Measurements from ENCODE around the gene TNC. TPM values are rescaled to one million over a fixed set of nuclear protein-coding genes. Genes with fewer than 3 reads are reported as not detected.

The TNC gene
- total RNA-seq, 1 donor from 2014 or later = 137 TPM

DNA sequence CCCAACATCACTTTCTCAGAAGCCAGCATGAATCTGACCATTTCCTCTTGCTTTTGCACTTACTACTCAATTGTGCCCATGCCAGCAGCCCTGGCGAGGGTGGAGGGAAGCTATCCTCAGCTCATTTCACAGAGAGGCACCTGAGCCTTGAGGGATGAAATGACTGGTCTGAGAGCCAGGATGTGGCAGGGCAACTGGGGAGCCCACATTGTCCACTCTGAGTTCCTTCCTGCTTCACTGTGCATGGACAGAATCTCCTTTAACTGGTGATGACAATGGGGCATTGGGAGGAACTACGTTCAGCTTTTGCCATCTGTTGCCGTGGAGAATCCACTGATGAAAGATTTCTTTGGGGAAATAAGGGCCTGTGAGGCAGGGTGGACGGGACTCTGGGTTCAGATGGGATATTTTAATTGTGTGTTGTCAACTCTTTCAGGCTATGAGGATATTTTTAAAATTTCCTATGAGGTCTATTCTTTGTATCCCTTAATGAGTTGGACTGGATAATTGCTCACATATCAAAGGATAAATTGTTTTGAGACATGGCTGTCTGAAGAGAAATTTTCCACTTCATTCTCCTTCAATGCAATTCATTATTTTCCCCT is 78.3 kb downstream of the TNC start:
- no peak overlapping the region for H3K4me3 ChIP-seq
- TF ChIP-seq, protein P1, sequence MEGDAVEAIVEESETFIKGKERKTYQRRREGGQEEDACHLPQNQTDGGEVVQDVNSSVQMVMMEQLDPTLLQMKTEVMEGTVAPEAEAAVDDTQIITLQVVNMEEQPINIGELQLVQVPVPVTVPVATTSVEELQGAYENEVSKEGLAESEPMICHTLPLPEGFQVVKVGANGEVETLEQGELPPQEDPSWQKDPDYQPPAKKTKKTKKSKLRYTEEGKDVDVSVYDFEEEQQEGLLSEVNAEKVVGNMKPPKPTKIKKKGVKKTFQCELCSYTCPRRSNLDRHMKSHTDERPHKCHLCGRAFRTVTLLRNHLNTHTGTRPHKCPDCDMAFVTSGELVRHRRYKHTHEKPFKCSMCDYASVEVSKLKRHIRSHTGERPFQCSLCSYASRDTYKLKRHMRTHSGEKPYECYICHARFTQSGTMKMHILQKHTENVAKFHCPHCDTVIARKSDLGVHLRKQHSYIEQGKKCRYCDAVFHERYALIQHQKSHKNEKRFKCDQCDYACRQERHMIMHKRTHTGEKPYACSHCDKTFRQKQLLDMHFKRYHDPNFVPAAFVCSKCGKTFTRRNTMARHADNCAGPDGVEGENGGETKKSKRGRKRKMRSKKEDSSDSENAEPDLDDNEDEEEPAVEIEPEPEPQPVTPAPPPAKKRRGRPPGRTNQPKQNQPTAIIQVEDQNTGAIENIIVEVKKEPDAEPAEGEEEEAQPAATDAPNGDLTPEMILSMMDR (IDR thresholded peaks at IDR 0.05) = no peak
- intact Hi-C loops (cut with DNase I) = loop anchor here (5.0 kb wide), 1 partner anchor 78 kb away; the partner anchor contains the start of gene TNC
- peak overlapping the region; percentile 91 to 93 for H3K27ac ChIP-seq
- no peaks in the 10 kb centered on the region for H3K27me3 ChIP-seq
- DNase-seq (ENCODE audit: low spot score in 2 of 2) = no peak
- peaks cover 22 to 51% of the 10 kb centered on the region in 2 donors for H3K4me1 ChIP-seq
- no peaks in the 10 kb centered on the region for H3K9me3 ChIP-seq
- no peaks in the 10 kb centered on the region for H3K36me3 ChIP-seq

- peak overlapping the region; percentile 91 to 93 for H3K27ac ChIP-seq
- H3K4me1 ChIP-seq = peaks cover 17 to 45% of the 10 kb centered on the region in 2 donors
- H3K36me3 ChIP-seq = no peaks in the 10 kb centered on the region
- intact Hi-C loops (cut with DNase I) = no loop called here
- H3K4me3 ChIP-seq = no peak overlapping the region
- DNase-seq (ENCODE audit: low spot score in 2 of 2) = no peak
- no peaks in the 10 kb centered on the region for H3K27me3 ChIP-seq
- TF ChIP-seq, protein P1 (IDR thresholded peaks at IDR 0.05) = no peak
- H3K9me3 ChIP-seq = no peaks in the 10 kb centered on the region
Measured at GRCh38 chr9:115038178-115038577, 79.8 kb downstream of the TNC start.

- no peak for DNase-seq (ENCODE audit: low spot score in 2 of 2)
- Histone ChIP-seq H3K36me3 (no peaks in the 10 kb centered on the region), H3K4me1 (peaks cover 16 to 37% of the 10 kb centered on the region in 2 donors), H3K4me3 (no peak overlapping the region), H3K9me3 (no peaks in the 10 kb centered on the region), H3K27me3 (no peaks in the 10 kb centered on the region), H3K27ac (peak overlapping the region; percentile 91 to 93)
- TF ChIP-seq, protein P1 (IDR thresholded peaks at IDR 0.05) = no peak
- intact Hi-C loops (cut with DNase I) = loop anchor here (2.0 kb wide), 2 partner anchors 26 to 110 kb away; no protein-coding TSS in a partner anchor
Measured at GRCh38 chr9:115036691-115037090, 81.3 kb downstream of the TNC start.

GRCh38 chr9:115035841-115036612 is 81.9 kb downstream of the TNC start:
- no peaks in the 10 kb centered on the region for H3K9me3 ChIP-seq
- peak in 1 of 2 donors; percentile 76 for DNase-seq (ENCODE audit: low spot score in 2 of 2)
- no peaks in the 10 kb centered on the region for H3K27me3 ChIP-seq
- no peaks in the 10 kb centered on the region for H3K36me3 ChIP-seq
- peaks cover 16 to 34% of the 10 kb centered on the region in 2 donors for H3K4me1 ChIP-seq
- TF ChIP-seq, protein P1 (IDR thresholded peaks at IDR 0.05) = no peak
- peak overlapping the region; percentile 91 to 93 for H3K27ac ChIP-seq
- intact Hi-C loops (cut with DNase I) = loop anchor here (2.0 kb wide), 2 partner anchors 27 to 111 kb away; no protein-coding TSS in a partner anchor
- no peak overlapping the region for H3K4me3 ChIP-seq

GRCh38 chr9:115034801-115035200 is 83.2 kb downstream of the TNC start:
- Histone ChIP-seq H3K27ac (peak overlapping the region; percentile 91 to 93), H3K36me3 (no peaks in the 10 kb centered on the region), H3K4me1 (peaks cover 16 to 34% of the 10 kb centered on the region in 2 donors), H3K27me3 (no peaks in the 10 kb centered on the region), H3K9me3 (no peaks in the 10 kb centered on the region), H3K4me3 (no peak overlapping the region)
- TF ChIP-seq, protein P1 (IDR thresholded peaks at IDR 0.05) = no peak
- intact Hi-C loops (cut with DNase I) = no loop called here
- no peak for DNase-seq (ENCODE audit: low spot score in 2 of 2)
